Endometrial microvascular endothelial cells (primary cell): ENCODE measurements around the gene DIPK1B. TPM values are rescaled to one million over a fixed set of nuclear protein-coding genes. Genes with fewer than 3 reads are reported as not detected.
"Not testable (repeated sequence)": the region's sequence is repeated elsewhere in the genome, so short reads cannot be mapped to it uniquely, and the experiment has no call there.

Experiments used
- in situ Hi-C: cut with HindIII; loops from 2 replicates; pipeline ENCODE4 v1.10.0; 2017; ENCODE audit warnings: low sequenced_read_pairs, low pct_unique_long_range_greater_than_20kb; ENCODE audit errors: inconsistent ontology term
- total RNA-seq: library from RNA; depleted of rRNA; stranded (reverse); fragments of >200 nt; gene quantifications from one replicate; pipeline ENCODE4 v1.2.3, GENCODE V29; 2015; ENCODE audit errors: inconsistent ontology term

The DIPK1B gene
- total RNA-seq, 1 donor from 2014 or later: 44.5 TPM

GRCh38 chr9:136695955-136696354 is 16.4 kb upstream of the DIPK1B start:
- in situ Hi-C loops: no loop called here

- in situ Hi-C loops: no loop called here
These were observed 15.9 kb upstream of the DIPK1B start for GRCh38 chr9:136696502-136696901.

GRCh38 chr9:136697146-136697820 is 15.1 kb upstream of the DIPK1B start:
- in situ Hi-C loops: no loop called here

- in situ Hi-C loops: no loop called here
These were observed 14.4 kb upstream of the DIPK1B start for GRCh38 chr9:136697821-136698526.

GRCh38 chr9:136698635-136699246 is 13.6 kb upstream of the DIPK1B start:
- in situ Hi-C loops: no loop called here

GRCh38 chr9:136700304-136700703 is 12.1 kb upstream of the DIPK1B start:
- in situ Hi-C loops: no loop called here

GRCh38 chr9:136700959-136701667 is 11.3 kb upstream of the DIPK1B start:
- in situ Hi-C loops: no loop called here

GRCh38 chr9:136701668-136702053 is 10.7 kb upstream of the DIPK1B start:
- in situ Hi-C loops: no loop called here

- in situ Hi-C loops: no loop called here
These were observed 9.0 kb upstream of the DIPK1B start for GRCh38 chr9:136703276-136703860.

- in situ Hi-C loops: not testable (repeated sequence)
These were observed 7.6 kb upstream of the DIPK1B start for GRCh38 chr9:136704741-136705140.

- in situ Hi-C loops: no loop called here
These were observed 6.8 kb upstream of the DIPK1B start for GRCh38 chr9:136705564-136705963.

GRCh38 chr9:136707011-136707410 is 5.4 kb upstream of the DIPK1B start:
- in situ Hi-C loops: no loop called here

GRCh38 chr9:136707849-136708517 is 4.4 kb upstream of the DIPK1B start:
- in situ Hi-C loops: no loop called here

GRCh38 chr9:136709454-136710109 is 2.8 kb upstream of the DIPK1B start:
- in situ Hi-C loops: no loop called here

GRCh38 chr9:136710543-136710942 is 1.8 kb upstream of the DIPK1B start:
- in situ Hi-C loops: no loop called here

- in situ Hi-C loops: not testable (repeated sequence)
These were observed 1.1 kb upstream of the DIPK1B start for GRCh38 chr9:136711219-136711648.

GRCh38 chr9:136712690-136713544 is 545 bp downstream of the DIPK1B start:
- in situ Hi-C loops: no loop called here
